HL-60 (cell line): ENCODE data around the gene PDE3A.

ENCODE experiments used
- DNase-seq, 2 experiments: peaks; one replicate each; pipeline ENCODE4 v3.0.0-alpha.2; 2010 to 2020; ENCODE audit warnings: low read depth in 1 of 2, low spot score in 1 of 2
- H3K27ac ChIP-seq: fragments of 250-450 bp; sonication (Bioruptor Pico); replicated peaks from 2 replicates; pipeline ENCODE4 v1.5.1; 2020; ENCODE audit warnings: mild to moderate bottlenecking, moderate library complexity
- H3K27me3 ChIP-seq: fragments of 250-450 bp; sonication (Bioruptor Pico); 2 replicates; pipeline ENCODE4 v1.5.1; 2021; ENCODE audit warnings: mild to moderate bottlenecking, moderate library complexity; ENCODE audit not compliant: insufficient read depth, poor library complexity, severe bottlenecking
- H3K4me3 ChIP-seq: replicated peaks from 2 replicates; pipeline ENCODE4 v1.5.1; 2011; ENCODE audit warnings: mild to moderate bottlenecking, control low read depth, low read length; ENCODE audit not compliant: insufficient read depth
- CTCF ChIP-seq: IDR thresholded peaks from one replicate; pipeline ENCODE4 v1.5.1; 2011; ENCODE audit warnings: low read length, control low read depth, inconsistent platforms; ENCODE audit not compliant: insufficient read depth
- GABPA ChIP-seq: IDR thresholded peaks from 2 replicates; pipeline ENCODE4 v1.6.1; 2012; ENCODE audit warnings: low read depth
- POLR2AphosphoS5 ChIP-seq: IDR thresholded peaks from 2 replicates; pipeline ENCODE4 v1.6.1; 2012; ENCODE audit warnings: low read depth
- REST ChIP-seq: IDR thresholded peaks from 2 replicates; pipeline ENCODE4 v1.6.1; 2012; ENCODE audit warnings: low read depth; ENCODE audit not compliant: insufficient replicate concordance
- SPI1 ChIP-seq: IDR thresholded peaks from 2 replicates; pipeline ENCODE4 v1.6.1; 2012; ENCODE audit warnings: low read depth, mild to moderate bottlenecking, borderline replicate concordance

Gene PDE3A

DNA sequence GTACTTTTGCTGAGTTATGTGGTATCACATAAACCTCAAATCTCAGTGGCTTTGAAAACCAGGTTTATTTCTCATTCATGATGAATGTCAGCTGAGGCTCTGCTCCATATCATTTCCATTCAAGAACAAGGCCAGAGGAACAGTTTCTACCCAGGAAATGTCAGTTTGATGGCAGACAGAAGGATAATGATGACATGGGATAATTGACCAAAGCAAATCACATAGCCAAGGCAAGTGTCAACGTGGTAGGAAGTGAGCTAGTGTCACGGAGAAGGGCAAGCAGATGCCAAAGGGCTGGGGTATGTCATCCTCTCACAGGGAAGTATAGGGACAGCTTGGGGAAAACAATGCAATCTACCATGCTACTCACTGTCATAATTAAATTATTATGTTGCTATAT, 12.3 kb upstream of the PDE3A start:
- H3K27me3 ChIP-seq, result no peaks in the 10 kb centered on the region
- TF ChIP-seq CTCF (no peak), SPI1 (no peak)
- DNase-seq, result no peak
- no peak overlapping the region for H3K4me3 ChIP-seq
- no peak overlapping the region for H3K27ac ChIP-seq

DNA sequence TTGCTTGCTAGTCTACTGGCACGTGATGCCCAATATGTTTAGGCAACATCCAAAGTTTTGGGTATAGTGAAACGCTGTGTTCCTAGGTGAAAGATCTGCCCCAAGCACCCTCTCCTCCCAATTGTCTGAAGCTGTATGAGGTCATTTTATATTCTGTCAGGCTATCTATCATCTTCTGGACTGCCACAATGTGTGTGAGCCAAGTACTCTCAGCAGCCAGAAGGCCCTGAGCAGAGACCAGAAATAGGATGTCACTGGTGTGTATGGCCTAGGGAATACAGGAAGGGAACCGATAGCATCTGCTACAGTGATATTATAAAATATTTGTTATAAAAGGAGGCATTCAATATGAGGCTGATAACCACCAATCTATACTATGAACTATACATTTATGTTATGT, 7.9 kb upstream of the PDE3A start:
- Histone ChIP-seq H3K4me3 (no peak overlapping the region), H3K27ac (no peak overlapping the region), H3K27me3 (peaks cover 2% of the 10 kb centered on the region)
- no peak for DNase-seq
- TF ChIP-seq GABPA (no peak), POLR2AphosphoS5 (no peak), REST (no peak), SPI1 (no peak), CTCF (no peak)

DNA sequence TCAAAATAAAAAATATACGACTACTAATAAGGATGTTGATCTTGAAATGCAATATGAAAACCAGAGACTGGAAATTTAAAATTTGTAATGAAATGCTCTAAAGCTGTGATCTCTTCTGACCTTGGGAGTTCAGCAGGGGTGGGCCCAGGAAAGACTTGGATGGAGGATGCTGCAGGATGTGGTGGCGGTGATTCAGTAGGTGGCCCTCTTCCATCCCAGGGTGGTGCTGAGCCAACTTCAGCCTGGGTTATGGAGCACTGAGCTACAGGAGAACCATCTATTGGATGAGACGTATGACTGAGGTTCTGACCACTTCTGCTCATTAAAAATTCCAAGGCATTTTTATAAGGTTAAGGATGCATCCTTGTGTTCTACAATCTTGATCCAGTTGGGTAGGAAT, 6.9 kb upstream of the PDE3A start:
- no peak for DNase-seq
- Histone ChIP-seq H3K27ac (no peak overlapping the region), H3K27me3 (peaks cover 2% of the 10 kb centered on the region), H3K4me3 (no peak overlapping the region)
- TF ChIP-seq SPI1 (no peak), CTCF (no peak), REST (no peak), GABPA (no peak), POLR2AphosphoS5 (no peak)

- TF ChIP-seq SPI1 (no peak), GABPA (no peak)
- H3K27me3 ChIP-seq, result peaks cover 7% of the 10 kb centered on the region
- no peak overlapping the region for H3K27ac ChIP-seq
- no peak overlapping the region for H3K4me3 ChIP-seq
- no peak for DNase-seq
These were observed 3.8 kb upstream of the PDE3A start for GRCh38 chr12:20364501-20364900.
